OCI-LY1 (cell line): ENCODE results near the gene OR52K1.

Experiments
- EZH2 ChIP-seq: fragments of 200-600 bp; sonication (generic), shearing (Covaris generic); IDR thresholded peaks from 2 replicates; pipeline ENCODE4 v1.8.0; 2017; ENCODE audit warnings: borderline replicate concordance, mixed run types, mild to moderate bottlenecking, antibody characterized with exemption, low read length, moderate library complexity, mixed read lengths
- TF ChIP-seq, protein P1 (sequence below): fragments of 200-600 bp; sonication (generic), shearing (Covaris generic); IDR thresholded peaks from 2 replicates; pipeline ENCODE4 v1.5.1; 2017; ENCODE audit warnings: mild to moderate bottlenecking, antibody characterized with exemption, low read length, moderate library complexity, mixed read lengths

DNA sequence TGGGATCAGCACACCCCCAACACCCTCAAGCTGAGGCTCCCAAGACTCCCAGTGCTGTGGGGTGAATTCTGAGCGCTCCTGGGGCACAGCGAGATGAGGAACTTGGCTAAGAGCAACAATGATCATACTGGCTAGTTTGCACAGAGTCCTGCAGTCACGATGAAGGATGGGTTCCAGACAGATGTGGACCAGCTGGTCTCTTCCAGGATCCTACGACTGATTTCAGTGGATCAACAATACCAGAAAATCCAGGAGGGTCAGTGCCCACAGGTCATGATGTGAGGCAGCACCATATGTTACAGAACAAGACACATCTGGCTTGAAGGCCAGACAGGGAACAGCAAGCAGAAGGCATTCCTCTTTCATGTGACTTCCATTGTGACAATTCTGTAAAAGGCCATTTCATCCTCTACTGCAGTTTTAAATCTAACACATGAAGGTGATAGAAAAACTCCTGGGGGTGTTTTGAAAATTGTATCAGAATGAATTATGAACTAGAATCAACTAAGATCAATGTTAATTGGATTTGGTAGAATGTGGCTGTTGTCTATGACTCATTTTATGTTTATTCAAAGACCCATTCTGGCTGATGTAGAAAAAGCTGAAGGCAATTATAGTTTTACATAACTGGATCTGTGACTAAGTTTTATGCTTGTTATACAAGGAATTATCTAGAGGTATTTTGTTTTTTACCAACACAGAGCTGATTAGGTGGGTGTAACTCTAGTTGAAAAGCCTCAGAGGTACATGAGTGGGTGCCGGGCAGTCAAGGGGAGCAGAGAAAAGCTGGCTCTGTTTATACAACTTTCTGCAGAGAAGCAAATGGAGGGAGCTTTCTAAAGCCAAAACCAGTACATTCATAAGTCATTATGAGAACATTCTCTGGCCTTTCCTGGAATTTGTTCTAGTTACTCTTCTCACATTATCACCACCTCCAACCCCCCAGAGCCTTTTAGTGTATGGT, 29.1 kb downstream of the OR52K1 start:
- TF ChIP-seq, protein P1, sequence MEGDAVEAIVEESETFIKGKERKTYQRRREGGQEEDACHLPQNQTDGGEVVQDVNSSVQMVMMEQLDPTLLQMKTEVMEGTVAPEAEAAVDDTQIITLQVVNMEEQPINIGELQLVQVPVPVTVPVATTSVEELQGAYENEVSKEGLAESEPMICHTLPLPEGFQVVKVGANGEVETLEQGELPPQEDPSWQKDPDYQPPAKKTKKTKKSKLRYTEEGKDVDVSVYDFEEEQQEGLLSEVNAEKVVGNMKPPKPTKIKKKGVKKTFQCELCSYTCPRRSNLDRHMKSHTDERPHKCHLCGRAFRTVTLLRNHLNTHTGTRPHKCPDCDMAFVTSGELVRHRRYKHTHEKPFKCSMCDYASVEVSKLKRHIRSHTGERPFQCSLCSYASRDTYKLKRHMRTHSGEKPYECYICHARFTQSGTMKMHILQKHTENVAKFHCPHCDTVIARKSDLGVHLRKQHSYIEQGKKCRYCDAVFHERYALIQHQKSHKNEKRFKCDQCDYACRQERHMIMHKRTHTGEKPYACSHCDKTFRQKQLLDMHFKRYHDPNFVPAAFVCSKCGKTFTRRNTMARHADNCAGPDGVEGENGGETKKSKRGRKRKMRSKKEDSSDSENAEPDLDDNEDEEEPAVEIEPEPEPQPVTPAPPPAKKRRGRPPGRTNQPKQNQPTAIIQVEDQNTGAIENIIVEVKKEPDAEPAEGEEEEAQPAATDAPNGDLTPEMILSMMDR = no peak
- no peak for TF ChIP-seq EZH2
